WTC11 (cell line): Measurements from ENCODE around the gene MYO1A. TPM values are rescaled to one million over a fixed set of nuclear protein-coding genes. Genes with fewer than 3 reads are reported as not detected.

ENCODE experiments used
- ATAC-seq: fragments of 200-7000 bp; cut with Tn5 transposase; 2 replicates; pipeline ENCODE4 v1.10.0; 2021; ENCODE audit warnings: mild to moderate bottlenecking, moderate library complexity
- CTCF ChIA-PET: fragments of 300-600 bp; sonication (Branson Sonifier 250); formaldehyde crosslinking; loops from one replicate; lab custom pipeline; 2021; ENCODE audit warnings: antibody characterized with exemption; lab: Charles Lee
- POLR2A ChIA-PET: fragments of 350-600 bp; sonication (Branson Sonifier 250); formaldehyde crosslinking; loops from one replicate; lab custom pipeline; 2021; ENCODE audit warnings: antibody characterized with exemption; lab: Charles Lee
- DNase-seq: peaks from one replicate; pipeline ENCODE4 v3.0.0; 2021; ENCODE audit warnings: low spot score
- H3K27ac Mint-ChIP-seq: 2 replicates; pipeline ENCODE4 v1.8.0; 2021; ENCODE audit warnings: mixed read lengths
- H3K27me3 Mint-ChIP-seq: 2 replicates; pipeline ENCODE4 v1.8.0; 2021; ENCODE audit warnings: low read depth, mild to moderate bottlenecking, moderate library complexity, mixed read lengths
- H3K36me3 Mint-ChIP-seq: 2 replicates; pipeline ENCODE4 v1.8.0; 2021; ENCODE audit warnings: mixed read lengths
- H3K4me1 Mint-ChIP-seq: 2 replicates; pipeline ENCODE4 v1.8.0; 2022; ENCODE audit warnings: mixed read lengths
- H3K4me3 Mint-ChIP-seq: 2 replicates; pipeline ENCODE4 v1.8.0; 2021; ENCODE audit warnings: mild to moderate bottlenecking, moderate library complexity, mixed read lengths
- H3K9me3 Mint-ChIP-seq: 2 replicates; pipeline ENCODE4 v1.8.0; 2021; ENCODE audit warnings: mixed read lengths
- ETV6 ChIP-seq: sonication (generic); formaldehyde crosslinking; IDR thresholded peaks from 2 replicates; pipeline ENCODE4 v1.8.1; 2022; ENCODE audit warnings: mild to moderate bottlenecking, missing genetic modification reagents
- JAZF1 ChIP-seq: fragments of 250-450 bp; sonication (Bioruptor Pico); IDR thresholded peaks from 2 replicates; pipeline ENCODE4 v1.9.0; 2021; ENCODE audit warnings: moderate library complexity, mild to moderate bottlenecking, inconsistent platforms
- MXD4 ChIP-seq: fragments of 250-450 bp; sonication (Bioruptor Pico); IDR thresholded peaks from 2 replicates; pipeline ENCODE4 v1.8.0; 2021; ENCODE audit warnings: mild to moderate bottlenecking, moderate library complexity, borderline replicate concordance
- OVOL2 ChIP-seq: fragments of 250-450 bp; sonication (Bioruptor Pico); IDR thresholded peaks from 2 replicates; pipeline ENCODE4 v1.9.0; 2021; ENCODE audit warnings: mild to moderate bottlenecking, borderline replicate concordance
- PRRX2 ChIP-seq: fragments of 250-450 bp; sonication (Bioruptor Pico); IDR thresholded peaks from 2 replicates; pipeline ENCODE4 v1.8.0; 2021; ENCODE audit warnings: mild to moderate bottlenecking
- SMAD3 ChIP-seq: sonication (generic); formaldehyde crosslinking; IDR thresholded peaks from 2 replicates; pipeline ENCODE4 v1.8.0; 2022; ENCODE audit warnings: missing genetic modification reagents, mild to moderate bottlenecking, borderline replicate concordance
- TEAD4 ChIP-seq: sonication (generic); formaldehyde crosslinking; IDR thresholded peaks from 2 replicates; pipeline ENCODE4 v1.8.0; 2022; ENCODE audit warnings: mild to moderate bottlenecking, missing genetic modification reagents
- ZNF396 ChIP-seq: fragments of 250-450 bp; sonication (Bioruptor Pico); IDR thresholded peaks from 2 replicates; pipeline ENCODE4 v1.8.0; 2021; ENCODE audit warnings: mild to moderate bottlenecking, moderate library complexity, borderline replicate concordance
- total RNA-seq: library from RNA; stranded (reverse); gene quantifications from 3 replicates; pipeline ENCODE4 v1.2.3, GENCODE V29; 2021
- TF ChIP-seq, protein P1 (sequence below): sonication (generic); formaldehyde crosslinking; IDR thresholded peaks from 2 replicates; pipeline ENCODE4 v1.8.0; 2023; ENCODE audit warnings: mild to moderate bottlenecking, missing genetic modification reagents
- TF ChIP-seq, protein P2 (sequence below): sonication (generic); formaldehyde crosslinking; IDR thresholded peaks from 2 replicates; pipeline ENCODE4 v1.8.0; 2022; ENCODE audit warnings: mild to moderate bottlenecking, missing genetic modification reagents
- TF ChIP-seq, protein P3 (sequence below): fragments of 250-450 bp; sonication (Bioruptor Pico); IDR thresholded peaks from 2 replicates; pipeline ENCODE4 v2.1.2; 2022; ENCODE audit warnings: mild to moderate bottlenecking, moderate library complexity
- TF ChIP-seq, protein P4 (sequence below): fragments of 250-450 bp; sonication (Bioruptor Pico); IDR thresholded peaks from 2 replicates; pipeline ENCODE4 v1.9.0; 2021; ENCODE audit warnings: mild to moderate bottlenecking
- TF ChIP-seq, protein P5 (sequence below): sonication (generic); formaldehyde crosslinking; IDR thresholded peaks from 2 replicates; pipeline ENCODE4 v1.8.1; 2023; ENCODE audit warnings: mild to moderate bottlenecking, missing genetic modification reagents, moderate library complexity
- TF ChIP-seq, protein P6 (sequence below): sonication (generic); formaldehyde crosslinking; IDR thresholded peaks from 2 replicates; pipeline ENCODE4 v1.8.0; 2022; ENCODE audit warnings: missing genetic modification reagents
- TF ChIP-seq, protein P7 (sequence below): fragments of 250-450 bp; sonication (Bioruptor Pico); conservative IDR thresholded peaks from 2 replicates; pipeline ENCODE4 v1.9.0; 2021; ENCODE audit warnings: mild to moderate bottlenecking

Gene MYO1A
- total RNA-seq, 1 experiment from 2014 or later = 0.87 TPM

DNA sequence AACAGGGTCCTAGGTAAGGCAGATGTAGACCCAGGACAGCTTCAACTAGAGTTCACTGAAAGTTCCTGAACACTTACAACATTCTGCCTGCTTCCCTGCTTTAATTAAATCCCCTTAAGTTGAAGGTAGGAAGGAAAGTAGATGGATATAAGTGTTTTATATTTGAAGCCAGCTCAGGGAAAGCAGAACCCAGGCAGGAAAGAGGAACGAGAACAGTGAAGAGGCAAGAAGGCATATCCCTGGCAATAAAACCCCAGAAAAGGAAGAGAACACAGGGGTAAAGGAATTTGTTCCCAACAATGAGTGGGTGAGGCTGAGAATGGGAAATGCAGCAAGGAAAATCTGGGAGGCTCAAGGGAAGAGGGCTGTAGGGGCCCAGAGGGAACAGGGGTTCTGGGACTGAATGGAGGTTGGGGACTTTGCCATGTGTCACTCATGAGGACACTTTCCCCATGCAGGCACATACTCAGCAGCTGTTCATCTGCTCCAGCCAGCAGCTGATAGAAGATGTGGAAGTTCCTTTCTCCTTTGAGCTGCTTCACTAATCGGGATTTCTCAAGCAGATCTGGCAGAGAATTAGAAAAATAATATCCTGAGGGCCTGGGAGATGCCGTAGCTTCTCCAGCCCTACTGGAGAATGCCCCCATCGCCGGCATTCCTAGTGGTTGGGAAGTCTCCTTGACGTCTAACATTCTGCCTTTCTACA is 3.7 kb downstream of the MYO1A start:
- no peaks in the 10 kb centered on the region for H3K9me3 Mint-ChIP-seq
- no peak overlapping the region for H3K27ac Mint-ChIP-seq
- ChIA-PET POLR2A (no interaction called here), CTCF (interaction anchor here (0.9 to 2.5 kb wide), 5 partner anchors 15 to 78 kb away, joined by 3 to 7 read pairs (median 4); partner anchors contain the start of gene NEMP1)
- DNase-seq (no peak), ATAC-seq (no peak)
- H3K4me1 Mint-ChIP-seq = no peaks in the 10 kb centered on the region
- no peak overlapping the region for H3K4me3 Mint-ChIP-seq
- H3K27me3 Mint-ChIP-seq = peaks cover 10% of the 10 kb centered on the region; the same call in 1 of the 2 replicates
- TF ChIP-seq TEAD4 (CRISPR knock-in tag) (no peak), MXD4 (no peak), ETV6 (CRISPR knock-in tag) (no peak), PRRX2 (CRISPR knock-in tag) (no peak), OVOL2 (no peak), ZNF396 (CRISPR knock-in tag) (no peak), SMAD3 (CRISPR knock-in tag) (no peak), JAZF1 (CRISPR knock-in tag) (no peak)
- TF ChIP-seq, protein P1, sequence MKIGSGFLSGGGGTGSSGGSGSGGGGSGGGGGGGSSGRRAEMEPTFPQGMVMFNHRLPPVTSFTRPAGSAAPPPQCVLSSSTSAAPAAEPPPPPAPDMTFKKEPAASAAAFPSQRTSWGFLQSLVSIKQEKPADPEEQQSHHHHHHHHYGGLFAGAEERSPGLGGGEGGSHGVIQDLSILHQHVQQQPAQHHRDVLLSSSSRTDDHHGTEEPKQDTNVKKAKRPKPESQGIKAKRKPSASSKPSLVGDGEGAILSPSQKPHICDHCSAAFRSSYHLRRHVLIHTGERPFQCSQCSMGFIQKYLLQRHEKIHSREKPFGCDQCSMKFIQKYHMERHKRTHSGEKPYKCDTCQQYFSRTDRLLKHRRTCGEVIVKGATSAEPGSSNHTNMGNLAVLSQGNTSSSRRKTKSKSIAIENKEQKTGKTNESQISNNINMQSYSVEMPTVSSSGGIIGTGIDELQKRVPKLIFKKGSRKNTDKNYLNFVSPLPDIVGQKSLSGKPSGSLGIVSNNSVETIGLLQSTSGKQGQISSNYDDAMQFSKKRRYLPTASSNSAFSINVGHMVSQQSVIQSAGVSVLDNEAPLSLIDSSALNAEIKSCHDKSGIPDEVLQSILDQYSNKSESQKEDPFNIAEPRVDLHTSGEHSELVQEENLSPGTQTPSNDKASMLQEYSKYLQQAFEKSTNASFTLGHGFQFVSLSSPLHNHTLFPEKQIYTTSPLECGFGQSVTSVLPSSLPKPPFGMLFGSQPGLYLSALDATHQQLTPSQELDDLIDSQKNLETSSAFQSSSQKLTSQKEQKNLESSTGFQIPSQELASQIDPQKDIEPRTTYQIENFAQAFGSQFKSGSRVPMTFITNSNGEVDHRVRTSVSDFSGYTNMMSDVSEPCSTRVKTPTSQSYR (CRISPR knock-in tag) = no peak
- TF ChIP-seq, protein P2, sequence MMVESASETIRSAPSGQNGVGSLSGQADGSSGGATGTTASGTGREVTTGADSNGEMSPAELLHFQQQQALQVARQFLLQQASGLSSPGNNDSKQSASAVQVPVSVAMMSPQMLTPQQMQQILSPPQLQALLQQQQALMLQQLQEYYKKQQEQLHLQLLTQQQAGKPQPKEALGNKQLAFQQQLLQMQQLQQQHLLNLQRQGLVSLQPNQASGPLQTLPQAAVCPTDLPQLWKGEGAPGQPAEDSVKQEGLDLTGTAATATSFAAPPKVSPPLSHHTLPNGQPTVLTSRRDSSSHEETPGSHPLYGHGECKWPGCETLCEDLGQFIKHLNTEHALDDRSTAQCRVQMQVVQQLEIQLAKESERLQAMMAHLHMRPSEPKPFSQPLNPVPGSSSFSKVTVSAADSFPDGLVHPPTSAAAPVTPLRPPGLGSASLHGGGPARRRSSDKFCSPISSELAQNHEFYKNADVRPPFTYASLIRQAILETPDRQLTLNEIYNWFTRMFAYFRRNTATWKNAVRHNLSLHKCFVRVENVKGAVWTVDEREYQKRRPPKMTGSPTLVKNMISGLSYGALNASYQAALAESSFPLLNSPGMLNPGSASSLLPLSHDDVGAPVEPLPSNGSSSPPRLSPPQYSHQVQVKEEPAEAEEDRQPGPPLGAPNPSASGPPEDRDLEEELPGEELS (CRISPR knock-in tag) = no peak
- TF ChIP-seq, protein P3, sequence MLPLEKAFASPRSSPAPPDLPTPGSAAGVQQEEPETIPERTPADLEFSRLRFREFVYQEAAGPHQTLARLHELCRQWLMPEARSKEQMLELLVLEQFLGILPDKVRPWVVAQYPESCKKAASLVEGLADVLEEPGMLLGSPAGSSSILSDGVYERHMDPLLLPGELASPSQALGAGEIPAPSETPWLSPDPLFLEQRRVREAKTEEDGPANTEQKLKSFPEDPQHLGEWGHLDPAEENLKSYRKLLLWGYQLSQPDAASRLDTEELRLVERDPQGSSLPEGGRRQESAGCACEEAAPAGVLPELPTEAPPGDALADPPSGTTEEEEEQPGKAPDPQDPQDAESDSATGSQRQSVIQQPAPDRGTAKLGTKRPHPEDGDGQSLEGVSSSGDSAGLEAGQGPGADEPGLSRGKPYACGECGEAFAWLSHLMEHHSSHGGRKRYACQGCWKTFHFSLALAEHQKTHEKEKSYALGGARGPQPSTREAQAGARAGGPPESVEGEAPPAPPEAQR = no peak
- TF ChIP-seq, protein P4, sequence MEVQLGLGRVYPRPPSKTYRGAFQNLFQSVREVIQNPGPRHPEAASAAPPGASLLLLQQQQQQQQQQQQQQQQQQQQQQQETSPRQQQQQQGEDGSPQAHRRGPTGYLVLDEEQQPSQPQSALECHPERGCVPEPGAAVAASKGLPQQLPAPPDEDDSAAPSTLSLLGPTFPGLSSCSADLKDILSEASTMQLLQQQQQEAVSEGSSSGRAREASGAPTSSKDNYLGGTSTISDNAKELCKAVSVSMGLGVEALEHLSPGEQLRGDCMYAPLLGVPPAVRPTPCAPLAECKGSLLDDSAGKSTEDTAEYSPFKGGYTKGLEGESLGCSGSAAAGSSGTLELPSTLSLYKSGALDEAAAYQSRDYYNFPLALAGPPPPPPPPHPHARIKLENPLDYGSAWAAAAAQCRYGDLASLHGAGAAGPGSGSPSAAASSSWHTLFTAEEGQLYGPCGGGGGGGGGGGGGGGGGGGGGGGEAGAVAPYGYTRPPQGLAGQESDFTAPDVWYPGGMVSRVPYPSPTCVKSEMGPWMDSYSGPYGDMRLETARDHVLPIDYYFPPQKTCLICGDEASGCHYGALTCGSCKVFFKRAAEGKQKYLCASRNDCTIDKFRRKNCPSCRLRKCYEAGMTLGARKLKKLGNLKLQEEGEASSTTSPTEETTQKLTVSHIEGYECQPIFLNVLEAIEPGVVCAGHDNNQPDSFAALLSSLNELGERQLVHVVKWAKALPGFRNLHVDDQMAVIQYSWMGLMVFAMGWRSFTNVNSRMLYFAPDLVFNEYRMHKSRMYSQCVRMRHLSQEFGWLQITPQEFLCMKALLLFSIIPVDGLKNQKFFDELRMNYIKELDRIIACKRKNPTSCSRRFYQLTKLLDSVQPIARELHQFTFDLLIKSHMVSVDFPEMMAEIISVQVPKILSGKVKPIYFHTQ = no peak
- TF ChIP-seq, protein P5, sequence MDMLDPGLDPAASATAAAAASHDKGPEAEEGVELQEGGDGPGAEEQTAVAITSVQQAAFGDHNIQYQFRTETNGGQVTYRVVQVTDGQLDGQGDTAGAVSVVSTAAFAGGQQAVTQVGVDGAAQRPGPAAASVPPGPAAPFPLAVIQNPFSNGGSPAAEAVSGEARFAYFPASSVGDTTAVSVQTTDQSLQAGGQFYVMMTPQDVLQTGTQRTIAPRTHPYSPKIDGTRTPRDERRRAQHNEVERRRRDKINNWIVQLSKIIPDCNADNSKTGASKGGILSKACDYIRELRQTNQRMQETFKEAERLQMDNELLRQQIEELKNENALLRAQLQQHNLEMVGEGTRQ (CRISPR knock-in tag) = no peak
- TF ChIP-seq, protein P6, sequence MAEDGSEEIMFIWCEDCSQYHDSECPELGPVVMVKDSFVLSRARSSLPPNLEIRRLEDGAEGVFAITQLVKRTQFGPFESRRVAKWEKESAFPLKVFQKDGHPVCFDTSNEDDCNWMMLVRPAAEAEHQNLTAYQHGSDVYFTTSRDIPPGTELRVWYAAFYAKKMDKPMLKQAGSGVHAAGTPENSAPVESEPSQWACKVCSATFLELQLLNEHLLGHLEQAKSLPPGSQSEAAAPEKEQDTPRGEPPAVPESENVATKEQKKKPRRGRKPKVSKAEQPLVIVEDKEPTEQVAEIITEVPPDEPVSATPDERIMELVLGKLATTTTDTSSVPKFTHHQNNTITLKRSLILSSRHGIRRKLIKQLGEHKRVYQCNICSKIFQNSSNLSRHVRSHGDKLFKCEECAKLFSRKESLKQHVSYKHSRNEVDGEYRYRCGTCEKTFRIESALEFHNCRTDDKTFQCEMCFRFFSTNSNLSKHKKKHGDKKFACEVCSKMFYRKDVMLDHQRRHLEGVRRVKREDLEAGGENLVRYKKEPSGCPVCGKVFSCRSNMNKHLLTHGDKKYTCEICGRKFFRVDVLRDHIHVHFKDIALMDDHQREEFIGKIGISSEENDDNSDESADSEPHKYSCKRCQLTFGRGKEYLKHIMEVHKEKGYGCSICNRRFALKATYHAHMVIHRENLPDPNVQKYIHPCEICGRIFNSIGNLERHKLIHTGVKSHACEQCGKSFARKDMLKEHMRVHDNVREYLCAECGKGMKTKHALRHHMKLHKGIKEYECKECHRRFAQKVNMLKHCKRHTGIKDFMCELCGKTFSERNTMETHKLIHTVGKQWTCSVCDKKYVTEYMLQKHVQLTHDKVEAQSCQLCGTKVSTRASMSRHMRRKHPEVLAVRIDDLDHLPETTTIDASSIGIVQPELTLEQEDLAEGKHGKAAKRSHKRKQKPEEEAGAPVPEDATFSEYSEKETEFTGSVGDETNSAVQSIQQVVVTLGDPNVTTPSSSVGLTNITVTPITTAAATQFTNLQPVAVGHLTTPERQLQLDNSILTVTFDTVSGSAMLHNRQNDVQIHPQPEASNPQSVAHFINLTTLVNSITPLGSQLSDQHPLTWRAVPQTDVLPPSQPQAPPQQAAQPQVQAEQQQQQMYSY (CRISPR knock-in tag) = no peak
- TF ChIP-seq, protein P7, sequence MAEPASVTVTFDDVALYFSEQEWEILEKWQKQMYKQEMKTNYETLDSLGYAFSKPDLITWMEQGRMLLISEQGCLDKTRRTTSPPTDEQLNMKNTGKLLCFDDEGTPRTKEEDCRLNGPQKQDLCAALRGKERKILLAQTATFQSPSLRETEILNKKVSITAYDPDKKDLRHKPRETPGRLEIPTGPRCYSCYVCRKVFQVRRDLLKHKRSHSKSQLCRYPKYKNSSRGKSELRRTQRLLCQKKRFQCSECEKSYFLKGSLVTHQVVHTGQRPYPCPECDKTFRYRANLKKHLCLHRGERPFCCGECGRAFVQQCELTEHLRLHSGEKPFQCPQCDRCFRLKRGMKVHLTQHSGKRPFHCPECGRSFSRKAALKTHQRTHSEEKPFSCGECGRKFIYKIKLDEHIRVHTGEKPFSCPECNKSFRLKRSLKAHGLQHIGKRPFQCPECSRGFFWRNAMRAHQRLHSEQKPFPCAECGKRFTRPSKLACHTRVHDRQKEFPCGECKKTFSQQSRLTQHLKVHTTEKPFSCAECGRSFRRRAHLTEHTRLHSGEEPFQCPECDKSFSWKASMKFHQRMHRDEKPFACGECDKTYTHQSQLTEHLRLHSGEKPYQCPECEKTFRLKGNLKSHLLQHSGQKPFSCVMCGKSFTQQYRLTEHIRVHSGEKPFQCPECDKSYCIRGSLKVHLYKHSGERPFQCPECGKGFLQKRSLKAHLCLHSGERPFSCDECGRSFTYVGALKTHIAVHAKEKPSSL (CRISPR knock-in tag) = no peak
- H3K36me3 Mint-ChIP-seq = no peaks in the 10 kb centered on the region
